Measurements from ENCODE around the gene BCL11B.
"Not testable (repeated sequence)": the region's sequence is repeated elsewhere in the genome, so short reads cannot be mapped to it uniquely, and the experiment has no call there.

Gene BCL11B

DNA sequence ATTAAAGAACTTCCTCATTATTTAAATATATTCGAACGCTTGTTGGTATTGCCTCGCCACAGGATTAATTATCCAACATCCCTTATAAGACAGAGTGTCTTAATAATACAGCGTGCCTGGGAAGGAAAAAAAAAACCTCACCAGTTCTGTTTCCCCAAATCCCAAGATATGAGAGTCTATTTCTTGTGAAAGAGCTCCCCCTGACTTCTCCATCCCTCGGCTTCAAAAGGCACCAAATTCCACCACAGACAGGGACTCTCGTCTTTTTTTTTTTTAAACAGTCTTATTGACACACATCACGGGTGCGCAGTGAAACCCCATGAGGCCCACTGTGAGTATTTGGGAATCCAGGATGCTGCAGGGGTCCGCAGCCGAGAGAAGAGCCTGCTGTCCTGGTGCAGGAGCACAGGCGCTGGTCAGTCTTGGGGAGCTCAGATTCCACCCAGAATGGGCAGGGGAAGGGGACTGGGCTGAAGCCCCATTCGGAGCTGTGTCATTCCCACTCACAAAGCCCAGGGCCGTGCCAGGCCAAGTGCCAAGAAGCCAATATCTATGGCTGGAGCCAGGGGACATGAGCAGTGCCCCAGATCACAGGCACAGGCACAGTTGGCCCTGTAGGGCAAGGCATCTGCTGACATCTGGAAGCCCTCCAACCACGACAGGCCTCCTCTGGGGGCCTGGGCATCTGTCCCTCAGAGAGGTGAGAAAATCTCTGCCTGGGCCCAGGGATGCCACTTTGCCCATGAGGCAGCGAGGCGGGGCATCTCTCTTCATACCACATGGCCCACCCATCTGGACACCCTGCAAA lies 71.9 kb downstream of the BCL11B start:
- DNase-seq (ENCODE audit: low read depth): no peak

DNA sequence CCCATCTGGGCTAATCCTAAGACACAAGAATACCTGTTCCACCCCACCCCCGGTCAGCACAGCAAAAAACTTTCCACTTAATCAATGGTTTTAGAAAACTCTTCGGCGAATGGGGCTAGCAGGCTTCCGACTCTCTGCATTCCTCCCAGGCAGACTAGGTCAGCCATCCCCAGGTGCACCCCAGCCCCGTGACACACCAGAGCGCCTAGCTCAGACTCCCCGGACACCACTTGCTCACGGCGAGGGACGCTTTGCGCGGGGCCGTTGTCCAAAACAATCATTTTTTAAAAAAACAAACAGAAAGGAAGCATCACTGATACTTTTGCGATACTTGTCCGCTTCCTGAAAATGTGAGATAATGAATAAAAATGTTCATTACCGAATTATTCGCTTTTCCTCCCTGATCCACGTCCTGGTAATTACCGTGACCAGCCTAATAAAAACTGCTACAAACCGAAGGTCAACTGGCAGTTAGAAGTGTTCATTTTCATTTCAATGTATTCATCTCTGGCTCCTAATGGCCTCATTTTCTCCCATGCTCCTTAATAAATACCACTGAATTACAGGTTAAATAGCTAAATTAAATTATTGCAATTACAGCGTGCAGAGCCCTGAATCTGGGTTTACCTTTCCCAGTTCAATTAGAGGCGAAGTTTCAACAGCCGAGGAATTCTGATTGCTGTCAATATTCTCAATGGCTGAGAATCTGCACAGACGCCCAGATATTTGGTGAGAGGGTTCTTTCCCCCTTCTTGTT lies 73.1 kb downstream of the BCL11B start:
- no peak for DNase-seq (ENCODE audit: low read depth)

DNA sequence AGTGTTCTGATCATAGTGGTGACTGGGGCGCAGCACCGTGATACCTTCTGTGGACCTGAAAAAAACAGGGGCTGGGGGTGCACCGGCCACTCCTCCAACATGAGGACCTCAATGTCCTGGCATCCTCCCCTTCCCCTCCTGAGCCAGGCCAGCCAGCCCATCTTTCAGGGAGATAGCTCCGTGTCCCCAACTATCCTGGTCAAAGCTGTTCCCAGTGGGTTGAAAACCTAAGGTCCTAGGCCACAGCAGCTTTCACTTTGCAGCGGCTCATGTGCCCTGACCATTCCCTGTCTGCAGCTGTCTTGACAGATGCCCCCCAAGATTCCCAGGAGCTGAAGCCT lies 75.7 kb downstream of the BCL11B start:
- no peak for DNase-seq (ENCODE audit: low read depth)

DNA sequence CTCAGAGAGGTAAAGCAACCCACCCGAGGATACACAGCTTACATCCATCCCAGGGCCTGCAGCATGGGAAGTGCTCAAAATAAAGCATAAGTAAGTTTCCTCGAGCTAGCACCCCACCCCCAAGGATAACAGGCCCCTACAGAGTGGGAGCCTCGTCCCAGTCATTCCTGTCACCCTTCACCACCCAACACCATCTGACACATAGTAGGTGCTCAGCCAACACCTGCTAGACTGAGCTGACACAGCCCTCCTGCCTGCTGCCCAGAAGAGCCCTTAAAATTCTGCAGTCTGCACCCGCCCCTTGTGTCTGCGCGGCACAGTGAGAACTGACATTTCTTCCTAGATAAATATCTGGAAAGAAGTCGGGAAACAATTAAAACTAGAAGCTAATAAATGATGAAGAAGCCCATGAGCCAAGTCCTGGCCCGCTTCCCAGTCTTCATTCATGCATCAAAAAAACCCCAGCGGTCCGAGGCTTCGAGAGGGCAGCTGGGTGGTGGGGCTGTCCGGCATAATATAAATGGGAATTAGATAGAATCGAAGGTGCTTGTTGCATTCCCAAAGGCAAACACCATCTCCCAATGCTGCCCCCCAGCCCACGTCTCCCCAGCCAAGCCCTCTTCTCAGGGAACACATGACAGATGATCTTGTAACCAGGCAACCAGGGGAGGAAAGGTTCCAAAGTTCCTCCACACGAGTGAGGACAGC lies 76.2 kb downstream of the BCL11B start:
- DNase-seq (ENCODE audit: low read depth): no peak

DNA sequence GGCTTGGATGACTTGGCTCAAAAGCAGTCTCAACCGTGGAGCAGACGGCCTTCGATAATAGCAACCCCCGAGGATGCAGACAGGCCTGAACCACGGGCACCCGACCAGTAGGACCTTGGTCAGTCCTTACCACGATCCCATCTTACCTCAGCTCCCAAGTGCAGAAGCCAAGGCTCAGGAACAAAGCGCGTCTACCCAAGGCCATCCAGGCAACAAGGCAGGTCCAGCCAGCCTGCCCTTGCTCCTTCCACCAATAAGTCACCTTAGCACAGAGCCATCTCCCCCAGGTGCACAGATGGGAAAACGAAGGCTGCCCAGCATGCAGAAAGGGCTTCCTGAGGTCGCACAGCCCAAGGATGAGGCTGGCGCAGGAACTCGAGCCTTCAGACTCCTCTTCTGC lies 77.3 kb downstream of the BCL11B start:
- no peak for DNase-seq (ENCODE audit: low read depth)

DNA sequence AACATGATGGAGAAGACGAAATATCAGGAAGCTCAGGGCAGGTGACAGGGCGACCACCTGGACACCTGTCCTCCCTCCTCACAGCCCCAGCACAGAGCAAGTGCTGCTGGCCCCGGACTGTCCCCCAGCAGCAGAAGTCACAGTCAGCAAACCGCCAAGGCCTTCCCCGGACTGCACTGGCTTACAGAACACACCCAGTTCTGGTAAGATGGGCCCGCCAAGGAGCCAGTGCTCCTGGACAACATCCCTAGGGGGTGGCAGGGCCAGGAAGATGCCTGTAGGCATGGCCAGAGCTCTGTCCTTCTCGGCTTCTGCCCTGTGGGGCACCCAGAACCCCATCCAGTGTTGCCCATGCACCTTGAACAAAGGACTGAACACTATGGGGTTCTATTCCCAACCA lies 77.9 kb downstream of the BCL11B start:
- no peak for DNase-seq (ENCODE audit: low read depth)

DNA sequence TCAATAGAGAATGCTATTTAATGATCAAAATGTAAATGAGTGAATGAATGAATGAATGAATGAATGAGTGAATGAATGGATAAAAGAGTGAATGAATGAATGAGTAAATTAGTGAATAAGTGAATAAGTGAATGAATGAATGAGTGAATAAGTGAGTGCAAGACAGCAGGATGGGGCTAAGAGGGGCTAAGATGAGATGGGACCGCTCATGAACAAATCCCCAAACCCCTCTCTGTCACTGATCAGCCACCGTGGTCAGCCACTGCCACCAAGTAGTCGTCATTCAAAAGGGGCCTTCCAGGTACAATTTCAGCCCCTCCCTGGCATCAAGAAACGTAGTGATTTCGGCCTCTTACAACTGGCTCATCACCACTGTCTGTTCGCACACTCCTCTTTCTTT lies 79.2 kb downstream of the BCL11B start:
- no peak for DNase-seq (ENCODE audit: low read depth)

DNA sequence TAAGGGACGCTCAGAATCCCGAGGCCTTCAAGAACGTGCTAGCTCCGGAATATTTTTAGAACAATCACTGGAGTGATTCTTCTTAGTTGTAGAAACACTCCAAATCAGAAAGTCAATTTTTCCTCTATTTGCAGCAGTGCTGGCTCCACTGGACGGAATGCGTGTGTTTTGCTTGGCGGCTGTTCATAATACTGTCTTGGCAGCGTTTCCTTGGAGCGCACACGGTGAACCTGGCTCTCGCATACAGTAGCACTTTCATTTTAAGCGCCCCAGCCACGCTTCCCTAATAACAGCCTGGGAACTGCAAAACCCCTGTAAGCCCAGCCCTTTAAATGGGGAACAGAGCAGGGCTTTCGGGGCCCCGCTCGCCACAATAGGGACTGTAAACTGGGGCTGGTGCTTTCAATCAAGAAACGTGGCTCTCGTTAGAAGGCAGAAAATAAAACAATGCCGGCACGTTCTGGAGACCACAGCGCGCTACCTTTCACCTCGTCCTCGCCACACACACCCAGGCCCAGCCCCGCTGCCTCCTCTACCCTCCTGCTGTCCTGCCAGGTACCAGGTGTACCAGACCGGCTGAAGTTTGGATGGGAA lies 79.9 kb downstream of the BCL11B start:
- DNase-seq (ENCODE audit: low read depth): no peak

DNA sequence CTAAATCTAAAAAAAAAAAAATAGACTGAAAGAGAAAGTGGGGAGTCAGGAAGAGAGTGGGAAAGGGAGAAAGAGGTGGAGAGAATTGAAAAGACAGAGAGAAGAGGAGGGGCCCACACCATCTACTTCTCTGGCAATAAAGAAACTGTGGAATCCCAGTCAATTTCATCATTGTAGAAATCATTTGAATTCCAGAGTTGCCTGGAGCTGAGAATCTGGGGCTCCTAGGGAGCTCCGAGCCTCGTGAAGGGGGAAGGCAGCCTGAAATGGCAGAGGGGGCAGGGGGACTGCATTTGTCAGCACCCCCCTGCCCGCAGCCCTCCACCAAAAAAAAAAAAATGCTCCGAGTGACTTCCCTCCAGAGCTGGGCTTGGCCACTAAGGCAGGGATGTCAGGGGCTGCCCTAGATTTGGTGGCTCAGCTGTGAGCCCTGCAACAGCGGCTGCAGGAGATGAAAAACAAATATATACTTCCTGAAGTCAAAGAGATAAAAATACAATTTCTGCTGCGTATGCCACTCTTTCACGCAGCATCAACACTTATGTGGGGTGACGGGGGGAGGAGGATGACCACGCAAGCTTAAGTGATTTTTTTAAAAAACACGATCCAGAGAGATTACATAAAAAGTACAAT lies 80.5 kb downstream of the BCL11B start:
- DNase-seq (ENCODE audit: low read depth): no peak

DNA sequence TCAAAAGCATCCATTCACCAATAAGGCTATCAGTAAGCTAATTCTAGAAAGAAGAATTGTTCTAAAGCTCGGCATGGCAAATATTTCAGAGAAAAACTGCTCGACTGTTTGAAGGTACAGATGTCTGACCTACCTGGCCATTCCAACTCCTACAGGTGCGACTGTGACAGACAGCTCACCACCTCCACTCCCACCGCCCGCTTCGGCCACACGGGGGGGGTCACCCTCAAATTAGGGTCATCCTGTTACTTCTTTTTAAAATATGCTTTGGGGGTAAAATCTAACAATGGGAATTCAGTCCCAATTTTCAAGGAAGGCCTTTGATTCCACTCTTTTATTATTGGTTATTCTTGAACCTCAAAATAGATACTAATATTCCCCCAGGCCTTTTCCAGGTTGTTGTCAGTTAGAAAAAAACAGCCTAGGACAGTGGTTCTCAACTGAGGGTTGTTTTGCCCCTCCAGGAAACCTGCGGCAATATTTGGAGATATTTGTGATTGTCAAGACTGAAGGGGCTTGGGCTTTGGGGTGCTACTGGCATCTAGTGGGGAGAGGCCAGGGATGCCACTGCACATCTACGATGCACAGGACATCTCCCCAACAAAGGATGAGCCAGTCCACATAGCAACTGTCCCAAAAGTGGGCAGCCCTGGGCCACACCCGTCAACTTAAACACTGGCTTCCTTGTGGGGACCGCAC lies 81.2 kb downstream of the BCL11B start:
- DNase-seq (ENCODE audit: low read depth): no peak

DNA sequence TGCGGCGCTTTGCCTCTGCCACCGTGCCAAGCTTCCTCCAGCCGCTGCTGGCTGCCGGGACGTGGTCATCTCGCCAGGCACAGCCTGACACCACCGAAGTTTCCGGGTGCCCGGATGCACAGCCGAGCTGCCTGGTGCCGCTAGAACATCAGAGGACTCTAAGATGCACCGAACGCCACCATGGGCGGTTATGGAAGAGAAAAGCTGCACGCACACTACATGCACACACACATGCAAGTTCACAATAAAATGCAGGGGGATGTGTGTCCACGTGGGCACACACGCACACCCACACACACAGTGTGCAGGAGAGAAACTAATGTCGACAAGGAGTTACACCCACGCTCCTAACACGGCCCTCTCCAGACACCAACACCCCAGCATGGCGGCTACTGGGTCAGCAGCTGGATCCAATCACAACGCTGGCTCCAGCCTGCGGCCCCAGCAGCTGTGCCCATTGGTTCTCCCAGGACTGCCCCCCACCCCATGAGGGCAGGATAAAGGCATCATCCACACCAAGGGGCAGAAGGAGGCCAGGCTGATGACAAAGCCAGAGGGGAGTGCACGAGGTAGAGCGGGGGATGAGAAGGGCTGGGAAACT lies 82.7 kb downstream of the BCL11B start:
- DNase-seq (ENCODE audit: low read depth): no peak

DNA sequence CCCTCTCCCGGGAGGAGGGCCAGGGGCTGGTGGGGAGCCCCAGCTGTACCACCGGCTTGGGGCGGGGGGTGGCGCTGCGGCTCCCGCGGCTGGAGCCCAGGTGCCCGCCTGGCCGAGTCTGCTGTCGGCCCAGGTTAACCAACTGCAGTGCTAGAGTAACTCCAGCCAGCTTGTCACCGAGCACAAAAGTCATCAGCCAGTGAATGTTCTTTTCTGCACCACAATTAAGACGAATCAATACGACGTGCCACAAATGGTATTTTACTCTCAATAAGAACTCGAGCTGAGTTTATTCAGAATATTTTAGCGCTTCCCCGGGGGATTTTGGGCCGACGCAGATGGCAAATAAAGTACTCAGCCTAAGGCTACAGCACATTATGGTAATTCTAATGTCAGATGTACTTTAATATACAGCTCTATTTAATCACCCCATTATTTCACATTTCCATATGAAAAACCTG lies 83.2 kb downstream of the BCL11B start:
- no peak for DNase-seq (ENCODE audit: low read depth)

DNA sequence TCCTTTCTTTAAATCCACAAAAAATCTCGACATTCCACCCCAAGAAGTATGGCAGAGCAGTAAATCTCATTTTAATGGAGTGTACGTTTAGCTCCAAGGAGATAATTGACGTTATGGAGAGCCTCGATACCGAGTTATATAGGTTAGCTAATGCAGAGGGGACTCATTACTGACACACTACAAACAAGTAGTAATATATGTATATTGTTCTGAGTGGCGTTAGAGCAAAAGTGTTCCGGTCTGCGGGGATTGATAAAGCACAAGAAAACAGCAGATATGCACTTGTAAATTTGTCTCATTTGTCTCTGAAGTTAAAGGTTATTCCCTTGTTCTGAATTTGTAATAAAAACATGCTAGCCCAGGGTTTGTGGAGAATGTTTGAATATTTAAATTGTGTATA lies 84.1 kb downstream of the BCL11B start:
- no peak for DNase-seq (ENCODE audit: low read depth)

DNA sequence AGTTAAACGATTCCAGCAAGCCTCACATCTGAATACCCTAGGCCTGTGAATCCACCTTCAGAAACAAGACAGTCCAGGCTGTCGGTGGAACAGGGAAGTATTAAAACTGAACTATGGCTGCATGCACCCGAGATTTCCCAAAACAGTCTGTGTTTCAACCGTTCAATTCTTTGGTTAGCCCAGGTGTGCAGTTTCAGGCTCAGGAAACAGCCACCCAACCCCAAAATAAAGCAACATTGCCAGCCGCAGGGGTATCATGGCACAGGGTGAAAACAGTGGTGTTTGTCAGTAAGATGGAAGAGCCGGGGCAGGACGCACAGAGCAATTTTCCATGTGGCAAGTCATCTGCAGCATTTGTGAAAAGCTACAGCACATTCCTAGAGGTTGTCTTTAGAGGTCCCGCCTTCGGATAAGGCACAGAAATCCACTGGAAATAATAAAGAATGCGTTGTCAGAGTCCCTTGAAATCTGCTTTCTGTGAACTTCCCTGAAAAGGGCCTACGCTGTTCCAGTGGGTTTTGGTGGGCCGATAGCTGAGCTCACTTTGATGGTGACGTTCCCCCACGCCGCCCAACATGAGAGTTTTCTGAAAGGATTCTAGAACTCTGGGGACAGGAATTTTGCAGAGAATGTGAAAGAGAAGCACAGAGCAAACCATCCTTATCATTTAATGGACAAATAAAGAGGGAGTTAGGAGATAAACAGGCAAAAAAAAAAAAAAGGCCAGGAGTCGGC lies 84.9 kb downstream of the BCL11B start:
- no peak for DNase-seq (ENCODE audit: low read depth)

DNA sequence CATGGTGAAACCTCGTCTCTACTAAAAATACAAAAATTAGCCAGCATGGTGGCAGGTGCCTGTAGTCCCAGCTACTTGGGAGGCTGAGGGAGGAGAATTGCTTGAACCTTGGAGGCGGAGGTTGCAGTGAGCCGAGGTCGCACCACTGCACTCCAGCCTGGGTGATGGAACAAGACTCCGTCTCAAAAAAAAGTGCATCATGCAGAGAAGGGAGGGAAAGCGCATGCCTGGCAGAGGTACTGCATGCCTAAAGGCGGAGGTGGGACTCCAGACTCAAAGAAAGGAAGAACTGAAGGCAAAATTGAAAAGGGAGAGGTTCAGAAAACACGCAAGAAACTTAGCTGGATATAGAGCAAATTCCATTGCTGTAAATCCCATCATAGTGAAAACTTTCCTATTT lies 85.7 kb downstream of the BCL11B start:
- DNase-seq (ENCODE audit: low read depth): not testable (repeated sequence)

DNA sequence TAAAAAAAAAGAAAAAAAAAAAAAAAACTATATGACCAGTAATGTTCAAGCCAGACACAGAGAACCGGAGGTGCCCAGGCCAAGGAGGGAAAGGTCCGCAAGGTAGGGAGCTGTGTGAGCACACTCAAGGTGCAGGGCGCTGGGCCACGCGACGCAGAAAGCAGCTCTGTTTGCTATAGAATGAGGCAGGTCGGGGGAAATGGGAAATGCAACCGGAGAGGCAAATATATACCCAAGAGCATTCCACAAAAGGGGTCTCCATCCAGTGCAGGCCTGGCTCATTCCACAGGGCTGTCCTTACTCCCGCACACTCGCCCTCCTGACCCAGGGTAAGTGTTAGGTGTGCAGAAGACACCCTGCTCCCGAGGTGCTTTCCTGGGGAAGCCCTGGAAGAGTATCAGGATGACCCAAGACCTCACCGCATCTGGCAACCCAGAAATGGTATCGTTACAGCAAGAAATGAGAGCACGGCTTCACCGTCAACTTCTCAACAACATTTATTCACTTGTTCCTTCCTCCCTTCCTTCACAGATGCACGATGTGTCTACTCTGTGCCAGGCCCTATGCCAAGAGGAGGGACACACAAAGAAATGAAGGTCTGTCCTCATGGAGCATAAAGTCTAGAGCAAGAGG lies 86.4 kb downstream of the BCL11B start:
- DNase-seq (ENCODE audit: low read depth): no peak

DNA sequence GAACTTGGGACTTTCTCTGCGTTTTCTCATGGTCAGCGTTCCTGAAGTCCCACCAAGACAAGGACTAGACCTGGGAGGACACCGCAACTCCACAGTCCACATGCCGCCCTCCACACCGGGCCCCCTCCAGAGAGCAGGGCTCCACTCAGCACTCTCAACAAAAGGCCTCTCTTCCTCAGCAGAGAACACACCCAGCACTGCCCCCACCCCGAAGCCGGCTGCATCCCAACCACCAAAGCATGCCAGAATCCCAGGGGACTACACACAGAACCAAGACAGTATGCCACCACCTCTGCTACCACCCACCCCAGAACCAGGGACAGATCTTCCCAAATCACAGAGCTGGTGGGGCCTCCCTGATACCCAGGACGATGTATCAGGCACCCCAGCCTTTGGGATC lies 88.3 kb downstream of the BCL11B start:
- no peak for DNase-seq (ENCODE audit: low read depth)

DNA sequence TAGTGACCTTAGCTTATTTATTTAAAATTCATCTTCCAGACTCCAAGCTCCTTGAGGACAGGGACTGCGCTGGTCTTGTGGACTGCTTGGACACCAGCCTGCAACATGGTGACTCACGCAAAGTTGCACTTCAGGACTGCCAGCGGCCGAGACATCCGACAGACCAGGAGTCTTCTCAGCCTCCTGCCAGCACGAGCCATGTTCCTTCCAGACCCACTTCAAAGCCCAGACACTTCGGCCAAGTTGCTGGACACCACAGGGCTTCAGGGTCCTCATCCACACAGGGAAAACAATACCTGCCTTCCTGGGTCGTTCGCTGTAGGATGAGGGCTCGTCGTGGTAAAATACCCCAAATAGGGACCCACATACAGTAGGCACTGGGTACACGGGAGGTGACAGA lies 88.7 kb downstream of the BCL11B start:
- DNase-seq (ENCODE audit: low read depth): no peak

DNA sequence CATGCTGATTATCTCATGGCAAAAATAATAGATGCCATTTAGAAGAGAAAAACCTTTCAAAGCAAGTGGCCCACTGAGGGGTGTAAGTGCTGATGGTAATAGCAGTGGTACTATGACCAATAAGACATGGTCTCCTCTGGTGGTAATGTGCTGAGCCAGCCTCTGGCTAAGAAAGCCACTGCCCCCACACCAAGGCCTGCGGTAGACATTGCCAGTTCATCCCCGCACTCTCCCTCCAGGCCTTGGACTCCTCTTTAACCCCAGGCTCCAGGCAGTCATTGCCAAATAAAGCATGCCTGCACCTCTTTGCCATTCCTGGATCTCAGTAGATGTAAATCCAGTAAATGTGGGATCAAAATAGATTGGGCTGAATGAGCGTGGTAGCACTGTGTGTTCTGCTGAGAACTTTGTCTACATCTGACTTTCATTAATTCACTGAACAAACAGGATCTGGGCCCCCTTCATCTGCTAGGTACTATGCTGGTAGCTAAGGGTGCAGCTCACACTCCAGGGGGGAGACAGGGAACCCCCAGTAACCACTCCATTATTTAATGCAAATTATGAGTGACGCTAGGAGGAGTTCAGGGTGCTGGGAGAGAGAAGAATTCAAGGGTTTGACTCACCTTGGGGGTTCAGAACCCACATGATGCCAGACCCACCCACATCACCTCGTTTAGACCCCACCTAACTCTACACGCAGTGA lies 89.3 kb downstream of the BCL11B start:
- DNase-seq (ENCODE audit: low read depth): no peak

All from stimulated activated CD8-positive, alpha-beta memory T cell treated with anti-CD3 and anti-CD28 coated beads, Interleukin-7, amount 100 ng/mL, for 24 hours (primary cell).